Uterus (tissue), 4 donors: ENCODE measurements around the gene MYO9A. TPM values are rescaled to one million over a fixed set of nuclear protein-coding genes. Genes with fewer than 3 reads are reported as not detected.
"Not testable (repeated sequence)": the region's sequence is repeated elsewhere in the genome, so short reads cannot be mapped to it uniquely, and the experiment has no call there.

Experiments
- DNase-seq, 2 donors: peaks; one replicate each; pipeline ENCODE4 v3.0.0-alpha.2; 2019 to 2020
- H3K27ac ChIP-seq, 2 donors: fragments of 200-600 bp; sonication (generic); 1 replicate in 1 of 2; 2 replicates in 1 of 2; pipeline ENCODE4 v1.5.1; 2016 to 2018
- H3K27me3 ChIP-seq, 2 donors: fragments of 200-600 bp; sonication (generic); one replicate each; pipeline ENCODE4 v1.5.1; 2018 to 2019; ENCODE audit warnings: control low read depth in 1 of 2
- H3K36me3 ChIP-seq, 2 donors: fragments of 200-600 bp; sonication (generic); one replicate each; pipeline ENCODE4 v1.5.1; 2019; ENCODE audit warnings: control low read depth in 1 of 2
- H3K4me1 ChIP-seq, 2 donors: fragments of 200-600 bp; sonication (generic); one replicate each; pipeline ENCODE4 v1.5.1; 2018 to 2019; ENCODE audit warnings: control low read depth in 1 of 2
- H3K4me3 ChIP-seq, 2 donors: fragments of 200-600 bp; sonication (generic); 1 replicate in 1 of 2; 2 replicates in 1 of 2; pipeline ENCODE4 v1.5.1; 2018 to 2019; ENCODE audit warnings: mild to moderate bottlenecking in 1 of 2
- H3K9me3 ChIP-seq, 2 donors: fragments of 200-600 bp; sonication (generic); one replicate each; pipeline ENCODE4 v1.5.1; 2019; ENCODE audit warnings: control low read depth in 1 of 2
- POLR2A ChIP-seq, 2 donors: fragments of 450-650 bp; IDR thresholded peaks; one replicate each; pipeline ENCODE4 v1.6.1; 2016; ENCODE audit warnings: antibody characterized with exemption in 2 of 2, mild to moderate bottlenecking in 1 of 2, moderate library complexity in 1 of 2
- intact Hi-C: fragments of 100-400 bp; cut with DNase I; formaldehyde crosslinking; loops from one replicate; pipeline ENCODE4 v1.15.1; 2023; ENCODE audit warnings: low total_unique reads
- total RNA-seq, 4 donors: library from RNA; depleted of rRNA in 3 of 4; stranded (reverse); fragments of >200 nt in 3 of 4; gene quantifications; one replicate each; pipeline versions ENCODE4 v1.1.0 to v1.2.4, GENCODE V29; 2014 to 2023
- TF ChIP-seq, protein P1 (sequence below), 4 experiments: fragments of 200-600 bp in 2 of 4; fragments of 450-650 bp in 2 of 4; sonication (generic) in 2 of 4; IDR thresholded peaks; one replicate each; pipeline ENCODE4 v1.5.1; 2016 to 2019; ENCODE audit warnings: antibody characterized with exemption in 4 of 4, mild to moderate bottlenecking in 2 of 4, moderate library complexity in 1 of 4
- donor health status: DM: yes; HTN: yes; CAD: no.

MYO9A gene
- total RNA-seq, 4 donors from 2014 or later, result 45.6 to 141 (median 90.0) TPM

- Histone ChIP-seq H3K4me3 (no peak overlapping the region), H3K27ac (no peak overlapping the region), H3K27me3 (no peaks in the 10 kb centered on the region), H3K9me3 (no peaks in the 10 kb centered on the region), H3K4me1 (no peaks in the 10 kb centered on the region), H3K36me3 (no peaks in the 10 kb centered on the region)
- TF ChIP-seq, protein P1, sequence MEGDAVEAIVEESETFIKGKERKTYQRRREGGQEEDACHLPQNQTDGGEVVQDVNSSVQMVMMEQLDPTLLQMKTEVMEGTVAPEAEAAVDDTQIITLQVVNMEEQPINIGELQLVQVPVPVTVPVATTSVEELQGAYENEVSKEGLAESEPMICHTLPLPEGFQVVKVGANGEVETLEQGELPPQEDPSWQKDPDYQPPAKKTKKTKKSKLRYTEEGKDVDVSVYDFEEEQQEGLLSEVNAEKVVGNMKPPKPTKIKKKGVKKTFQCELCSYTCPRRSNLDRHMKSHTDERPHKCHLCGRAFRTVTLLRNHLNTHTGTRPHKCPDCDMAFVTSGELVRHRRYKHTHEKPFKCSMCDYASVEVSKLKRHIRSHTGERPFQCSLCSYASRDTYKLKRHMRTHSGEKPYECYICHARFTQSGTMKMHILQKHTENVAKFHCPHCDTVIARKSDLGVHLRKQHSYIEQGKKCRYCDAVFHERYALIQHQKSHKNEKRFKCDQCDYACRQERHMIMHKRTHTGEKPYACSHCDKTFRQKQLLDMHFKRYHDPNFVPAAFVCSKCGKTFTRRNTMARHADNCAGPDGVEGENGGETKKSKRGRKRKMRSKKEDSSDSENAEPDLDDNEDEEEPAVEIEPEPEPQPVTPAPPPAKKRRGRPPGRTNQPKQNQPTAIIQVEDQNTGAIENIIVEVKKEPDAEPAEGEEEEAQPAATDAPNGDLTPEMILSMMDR (IDR thresholded peaks at IDR 0.05), result no peak
- no peak for TF ChIP-seq POLR2A (IDR thresholded peaks at IDR 0.05)
- DNase-seq, result no peak
- intact Hi-C loops, result no loop called here
Measured at GRCh38 chr15:72005483-72005882, 112.5 kb downstream of the MYO9A start.

GRCh38 chr15:71999807-72000206 lies 118.1 kb downstream of the MYO9A start:
- DNase-seq, result no peak
- Histone ChIP-seq H3K9me3 (no peaks in the 10 kb centered on the region), H3K36me3 (no peaks in the 10 kb centered on the region), H3K27me3 (no peaks in the 10 kb centered on the region), H3K4me3 (no peak overlapping the region), H3K27ac (no peak overlapping the region), H3K4me1 (no peaks in the 10 kb centered on the region)
- intact Hi-C loops, result no loop called here
- no peak for TF ChIP-seq POLR2A (IDR thresholded peaks at IDR 0.05)
- TF ChIP-seq, protein P1 (IDR thresholded peaks at IDR 0.05), result no peak

DNA sequence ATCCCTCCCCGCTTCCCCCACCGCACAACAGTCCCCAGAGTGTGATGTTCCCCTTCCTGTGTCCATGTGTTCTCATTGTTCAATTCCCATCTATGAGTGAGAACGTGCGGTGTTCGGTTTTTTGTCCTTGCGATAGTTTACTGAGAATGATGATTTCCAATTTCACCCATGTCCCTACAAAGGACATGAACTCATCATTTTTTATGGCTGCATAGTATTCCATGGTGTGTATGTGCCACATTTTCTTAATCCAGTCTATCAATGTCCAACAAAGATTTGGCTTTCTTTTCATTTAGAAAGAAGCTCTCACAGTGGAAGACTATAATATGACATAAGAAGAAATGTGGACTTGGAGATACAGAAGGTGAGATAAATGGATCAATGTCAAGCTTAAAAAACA lies 119.2 kb downstream of the MYO9A start:
- DNase-seq, H3K4me3 ChIP-seq, H3K27ac ChIP-seq, H3K9me3 ChIP-seq, intact Hi-C loops, H3K4me1 ChIP-seq, H3K27me3 ChIP-seq, H3K36me3 ChIP-seq: not testable (repeated sequence)

GRCh38 chr15:71997691-71998090 lies 120.3 kb downstream of the MYO9A start:
- TF ChIP-seq, protein P1 (IDR thresholded peaks at IDR 0.05), result no peak
- TF ChIP-seq POLR2A (IDR thresholded peaks at IDR 0.05), result no peak
- no peaks in the 10 kb centered on the region for H3K27me3 ChIP-seq
- H3K4me3 ChIP-seq, result no peak overlapping the region
- no peak for DNase-seq
- no peak overlapping the region for H3K27ac ChIP-seq
- intact Hi-C loops, result no loop called here
- no peaks in the 10 kb centered on the region for H3K9me3 ChIP-seq
- H3K36me3 ChIP-seq, result no peaks in the 10 kb centered on the region
- no peaks in the 10 kb centered on the region for H3K4me1 ChIP-seq

- H3K9me3 ChIP-seq, result no peaks in the 10 kb centered on the region
- no peaks in the 10 kb centered on the region for H3K27me3 ChIP-seq
- intact Hi-C loops, result no loop called here
- TF ChIP-seq POLR2A (IDR thresholded peaks at IDR 0.05), result no peak
- TF ChIP-seq, protein P1 (IDR thresholded peaks at IDR 0.05), result no peak
- no peak overlapping the region for H3K4me3 ChIP-seq
- peak overlapping the region in 1 of 2 donors; percentile 36 for H3K27ac ChIP-seq
- H3K4me1 ChIP-seq, result no peaks in the 10 kb centered on the region
- no peaks in the 10 kb centered on the region for H3K36me3 ChIP-seq
- DNase-seq, result no peak
Measured at GRCh38 chr15:71975816-71976150, 142.2 kb downstream of the MYO9A start.

GRCh38 chr15:71974211-71974610 lies 143.7 kb downstream of the MYO9A start:
- Histone ChIP-seq H3K4me1 (peaks cover 0 to 4% of the 10 kb centered on the region in 2 donors), H3K27me3 (no peaks in the 10 kb centered on the region), H3K27ac (no peak overlapping the region), H3K36me3 (no peaks in the 10 kb centered on the region), H3K4me3 (no peak overlapping the region), H3K9me3 (no peaks in the 10 kb centered on the region)
- intact Hi-C loops, result no loop called here
- no peak for DNase-seq
- TF ChIP-seq POLR2A (IDR thresholded peaks at IDR 0.05), result no peak
